ENCODE measurements around the gene MMP23B. TPM values are rescaled to one million over a fixed set of nuclear protein-coding genes. Genes with fewer than 3 reads are reported as not detected.

The MMP23B gene
- total RNA-seq, 1 donor from 2014 or later: 93.8 TPM

DNA sequence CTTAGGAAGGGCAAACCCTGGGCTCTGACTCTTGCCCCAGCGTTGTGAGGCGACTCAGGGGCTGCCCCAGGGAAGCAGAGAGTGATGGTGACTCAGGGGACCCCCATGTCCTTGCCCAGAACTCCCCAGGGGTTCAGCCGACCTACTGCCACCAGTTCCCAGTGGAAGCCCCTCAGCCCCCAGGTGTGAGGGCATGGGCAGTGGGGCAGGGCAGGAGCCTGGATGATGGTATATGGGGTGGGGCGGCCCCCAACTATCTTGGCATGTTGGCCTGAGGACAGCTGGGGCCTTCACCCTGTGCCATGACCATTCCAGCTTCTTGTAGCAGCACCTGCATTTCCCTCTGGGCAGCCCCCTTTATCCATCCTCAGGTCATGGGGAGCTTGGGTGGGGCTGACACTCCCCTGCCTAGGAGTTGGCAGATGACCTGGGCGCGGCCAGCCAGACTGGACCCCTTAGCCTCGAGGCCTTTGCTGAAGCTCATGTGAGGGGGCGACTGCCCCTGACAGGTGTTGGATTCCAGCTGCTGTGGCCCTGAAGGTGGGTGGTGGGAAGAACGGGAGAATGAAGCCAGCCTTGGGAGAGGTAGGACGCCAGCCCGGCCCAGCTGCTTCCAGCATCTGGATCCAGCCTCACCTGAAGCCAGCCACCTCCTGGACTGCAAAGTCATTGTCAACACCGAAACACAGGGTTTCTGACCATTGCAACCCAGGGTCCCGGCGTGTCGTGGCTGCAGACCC lies 30.2 kb upstream of the MMP23B start:
- Histone ChIP-seq H3K4me3 (no peak overlapping the region), H3K4me1 (peaks cover 27% of the 10 kb centered on the region), H3K27me3 (ENCODE audit: low read depth) (peaks cover 77% of the 10 kb centered on the region), H3K36me3 (no peaks in the 10 kb centered on the region), H3K27ac (replicated peaks) (no peak overlapping the region), H3K9me3 (replicated peaks) (no peaks in the 10 kb centered on the region)
- intact Hi-C loops (cut with micrococcal nuclease): no loop called here
- TF ChIP-seq, protein P1, sequence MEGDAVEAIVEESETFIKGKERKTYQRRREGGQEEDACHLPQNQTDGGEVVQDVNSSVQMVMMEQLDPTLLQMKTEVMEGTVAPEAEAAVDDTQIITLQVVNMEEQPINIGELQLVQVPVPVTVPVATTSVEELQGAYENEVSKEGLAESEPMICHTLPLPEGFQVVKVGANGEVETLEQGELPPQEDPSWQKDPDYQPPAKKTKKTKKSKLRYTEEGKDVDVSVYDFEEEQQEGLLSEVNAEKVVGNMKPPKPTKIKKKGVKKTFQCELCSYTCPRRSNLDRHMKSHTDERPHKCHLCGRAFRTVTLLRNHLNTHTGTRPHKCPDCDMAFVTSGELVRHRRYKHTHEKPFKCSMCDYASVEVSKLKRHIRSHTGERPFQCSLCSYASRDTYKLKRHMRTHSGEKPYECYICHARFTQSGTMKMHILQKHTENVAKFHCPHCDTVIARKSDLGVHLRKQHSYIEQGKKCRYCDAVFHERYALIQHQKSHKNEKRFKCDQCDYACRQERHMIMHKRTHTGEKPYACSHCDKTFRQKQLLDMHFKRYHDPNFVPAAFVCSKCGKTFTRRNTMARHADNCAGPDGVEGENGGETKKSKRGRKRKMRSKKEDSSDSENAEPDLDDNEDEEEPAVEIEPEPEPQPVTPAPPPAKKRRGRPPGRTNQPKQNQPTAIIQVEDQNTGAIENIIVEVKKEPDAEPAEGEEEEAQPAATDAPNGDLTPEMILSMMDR (IDR thresholded peaks at IDR 0.05; ENCODE audit: borderline replicate concordance): no peak
- no peak for DNase-seq

GRCh38 chr1:1602304-1602967 lies 29.5 kb upstream of the MMP23B start:
- intact Hi-C loops (cut with micrococcal nuclease): no loop called here
- no peak for DNase-seq
- no peak overlapping the region for H3K27ac ChIP-seq (replicated peaks)
- H3K9me3 ChIP-seq (replicated peaks): no peaks in the 10 kb centered on the region
- H3K4me1 ChIP-seq: peaks cover 21% of the 10 kb centered on the region
- no peak overlapping the region for H3K4me3 ChIP-seq
- no peaks in the 10 kb centered on the region for H3K36me3 ChIP-seq
- H3K27me3 ChIP-seq (ENCODE audit: low read depth): peaks cover 70% of the 10 kb centered on the region
- TF ChIP-seq, protein P1 (IDR thresholded peaks at IDR 0.05; ENCODE audit: borderline replicate concordance): no peak

DNA sequence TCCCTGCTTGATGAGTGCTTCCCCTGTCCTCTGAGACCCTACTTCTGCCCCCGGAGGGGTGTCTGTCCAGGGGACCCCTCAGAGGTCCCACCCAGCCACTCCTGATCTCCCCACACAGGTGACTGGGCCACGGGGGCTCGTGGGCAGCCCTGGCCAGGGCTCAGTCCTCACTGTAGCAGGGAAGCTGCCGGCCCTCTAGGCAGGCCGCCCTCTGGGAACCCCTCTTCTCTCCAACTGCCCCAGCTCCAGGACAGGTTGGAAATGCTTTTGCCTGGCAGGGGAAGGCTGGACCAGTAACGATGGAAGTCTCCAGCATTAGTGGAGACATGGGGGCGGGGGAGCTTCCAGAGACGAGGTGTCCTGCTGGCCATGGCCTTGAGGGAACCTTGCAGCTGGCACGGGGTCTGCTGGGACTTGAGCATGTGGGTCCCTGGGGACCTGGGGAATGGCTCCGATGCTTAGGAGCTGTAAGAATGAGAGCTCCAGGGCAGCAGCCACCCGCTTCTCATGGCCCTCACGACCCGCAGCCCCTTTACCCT lies 28.9 kb upstream of the MMP23B start:
- DNase-seq: no peak
- intact Hi-C loops (cut with micrococcal nuclease): no loop called here
- Histone ChIP-seq H3K27ac (replicated peaks) (no peak overlapping the region), H3K36me3 (no peaks in the 10 kb centered on the region), H3K9me3 (replicated peaks) (no peaks in the 10 kb centered on the region), H3K4me3 (no peak overlapping the region), H3K27me3 (ENCODE audit: low read depth) (peaks cover 64% of the 10 kb centered on the region), H3K4me1 (peaks cover 15% of the 10 kb centered on the region)
- TF ChIP-seq, protein P1 (IDR thresholded peaks at IDR 0.05; ENCODE audit: borderline replicate concordance): no peak

GRCh38 chr1:1603671-1604373 lies 28.2 kb upstream of the MMP23B start:
- TF ChIP-seq, protein P1 (IDR thresholded peaks at IDR 0.05; ENCODE audit: borderline replicate concordance): no peak
- Histone ChIP-seq H3K4me3 (no peak overlapping the region), H3K27me3 (ENCODE audit: low read depth) (peaks cover 57% of the 10 kb centered on the region), H3K9me3 (replicated peaks) (no peaks in the 10 kb centered on the region), H3K27ac (replicated peaks) (no peak overlapping the region), H3K4me1 (peaks cover 14% of the 10 kb centered on the region), H3K36me3 (no peaks in the 10 kb centered on the region)
- no peak for DNase-seq
- intact Hi-C loops (cut with micrococcal nuclease): no loop called here

DNA sequence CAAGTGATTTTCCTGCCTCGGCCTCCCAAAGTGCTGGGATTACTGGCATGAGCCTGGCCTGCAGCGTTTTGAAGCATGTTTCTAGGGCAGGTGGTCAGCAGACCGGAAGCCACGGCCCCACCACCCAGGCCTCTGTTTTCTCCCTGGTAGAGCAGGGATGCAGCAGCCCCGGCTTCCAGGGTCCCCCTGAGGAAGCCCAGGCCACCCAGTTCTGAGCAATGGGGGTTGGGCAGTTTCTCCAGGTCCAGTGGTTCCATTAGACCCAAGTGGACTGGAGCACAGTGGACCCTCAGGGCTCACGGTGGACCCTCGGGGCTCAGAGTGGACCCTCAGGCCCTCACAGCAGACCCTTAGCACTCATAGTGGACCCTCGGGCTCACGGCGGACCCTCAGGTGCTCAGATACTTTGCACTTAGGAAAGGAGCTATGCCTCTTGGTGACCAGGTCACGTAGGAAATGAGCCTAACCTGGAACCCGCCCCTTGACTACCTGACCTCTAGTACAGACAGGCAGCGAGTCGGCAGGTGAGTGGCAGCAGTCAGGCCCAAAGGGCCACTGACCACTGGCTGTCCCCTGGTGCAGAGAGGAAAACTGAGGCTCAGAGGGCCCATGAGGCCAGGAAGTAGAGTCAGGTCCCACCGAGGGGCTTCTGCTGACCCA lies 27.5 kb upstream of the MMP23B start:
- Histone ChIP-seq H3K4me1 (peaks cover 8% of the 10 kb centered on the region), H3K27me3 (ENCODE audit: low read depth) (peaks cover 50% of the 10 kb centered on the region), H3K36me3 (no peaks in the 10 kb centered on the region), H3K4me3 (no peak overlapping the region), H3K9me3 (replicated peaks) (no peaks in the 10 kb centered on the region), H3K27ac (replicated peaks) (no peak overlapping the region)
- TF ChIP-seq, protein P1 (IDR thresholded peaks at IDR 0.05; ENCODE audit: borderline replicate concordance): no peak
- DNase-seq: no peak
- intact Hi-C loops (cut with micrococcal nuclease): no loop called here

Measured in left ventricle myocardium inferior (tissue), 1 donor.